Right ventricle myocardium inferior (tissue), 1 donor: ENCODE measurements around the gene DPM3. TPM values are rescaled to one million over a fixed set of nuclear protein-coding genes. Genes with fewer than 3 reads are reported as not detected.
"Not testable (repeated sequence)": the region's sequence is repeated elsewhere in the genome, so short reads cannot be mapped to it uniquely, and the experiment has no call there.

Source experiments
- ATAC-seq: fragments of 200-7000 bp; cut with Tn5 transposase; one replicate; pipeline ENCODE4 v1.9.1; 2020; ENCODE audit warnings: mild to moderate bottlenecking, moderate library complexity
- DNase-seq: peaks from one replicate; pipeline ENCODE4 v3.0.0; 2021; ENCODE audit errors: missing footprints
- intact Hi-C: fragments of 100-400 bp; cut with DNase I; formaldehyde crosslinking; loops from one replicate; pipeline ENCODE4 v1.11.0; 2022
- long read RNA-seq: library from polyadenylated mRNA; unstranded; transcript quantifications from one replicate; pipeline ENCODE4 v2.0.0, GENCODE V29; 2021
- total RNA-seq: library from RNA; stranded (reverse); fragmentation: NEBNext Ultra II Directional; extraction: Animal tissue kit (Norgen Biotek cat#: 25700); gene quantifications from one replicate; pipeline ENCODE4 v1.2.1, GENCODE V29; 2021
- donor health status: DM: no; HTN: yes; CAD: no; lungs with severe emphysema.

Gene DPM3
- 55.7 TPM for total RNA-seq
- long read RNA-seq, transcript DPM3-203 (2 exons, 409 nt): major isoform, 7 of 11 reads
- long read RNA-seq, partial matches to known transcripts: 0 of 11 reads
- long read RNA-seq, other reads (novel, unspliced or antisense): 1 of 11 reads

DNA sequence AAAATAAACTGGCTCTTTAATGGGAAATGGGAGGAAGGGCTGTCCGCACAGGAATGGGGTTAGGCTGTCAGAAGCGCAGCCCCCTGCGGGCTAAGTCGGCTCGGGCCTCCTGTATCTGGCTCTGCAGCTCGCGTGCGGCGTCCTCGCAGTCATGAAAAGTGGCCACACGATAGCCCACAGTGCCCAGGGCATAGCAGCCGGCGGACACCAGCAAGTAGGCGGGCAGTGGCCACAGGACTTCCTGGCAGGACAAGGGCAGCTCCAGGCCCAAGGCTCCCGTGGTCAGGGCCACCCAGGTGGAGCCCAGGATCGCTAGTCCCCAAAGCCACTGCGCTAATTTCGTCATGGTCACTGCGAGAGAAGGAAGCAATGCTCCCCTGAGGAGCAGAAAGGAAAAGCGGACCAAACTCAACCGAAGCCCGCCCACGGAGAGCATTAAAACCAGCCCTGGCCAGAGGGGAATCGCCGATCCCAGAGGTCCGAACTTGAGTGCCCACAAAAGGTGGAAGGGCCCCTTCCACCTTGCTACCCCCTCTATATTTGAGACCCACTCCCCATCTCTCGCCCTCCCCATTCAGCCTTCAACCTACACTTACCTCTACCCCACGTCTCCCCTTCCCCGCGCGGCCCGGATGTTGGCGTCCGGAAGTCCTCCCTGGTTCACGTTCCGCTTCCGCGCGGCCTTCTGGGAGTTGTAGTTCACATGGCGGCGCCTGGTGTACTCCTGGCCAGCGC is at the start of gene DPM3:
DPM3 (minus strand) TSS at position 637 of the 735 bp plus-strand sequence; CDS start at position 346, 291 bp downstream.
- ATAC-seq: peak; percentile 66
- intact Hi-C loops: no loop called here
- DNase-seq: peak; percentile 96

DNA sequence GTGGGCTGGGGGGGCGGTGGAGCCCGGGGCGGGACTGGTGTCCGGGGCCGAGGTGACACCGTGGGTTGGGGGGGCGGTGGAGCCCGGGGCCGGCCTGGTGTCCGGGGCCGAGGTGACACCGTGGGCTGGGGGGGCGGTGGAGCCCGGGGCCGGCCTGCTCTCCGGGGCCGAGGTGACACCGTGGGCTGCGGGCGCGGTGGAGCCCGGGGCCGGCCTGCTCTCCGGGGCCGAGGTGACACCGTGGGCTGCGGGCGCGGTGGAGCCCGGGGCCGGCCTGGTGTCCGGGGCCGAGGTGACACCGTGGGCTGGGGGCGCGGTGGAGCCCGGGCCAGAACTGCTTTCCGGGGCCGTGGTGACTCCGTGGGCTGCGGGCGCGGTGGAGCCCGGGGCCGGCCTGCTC is 49.6 kb upstream of the DPM3 start:
- DNase-seq, intact Hi-C loops, ATAC-seq: not testable (repeated sequence)

DNA sequence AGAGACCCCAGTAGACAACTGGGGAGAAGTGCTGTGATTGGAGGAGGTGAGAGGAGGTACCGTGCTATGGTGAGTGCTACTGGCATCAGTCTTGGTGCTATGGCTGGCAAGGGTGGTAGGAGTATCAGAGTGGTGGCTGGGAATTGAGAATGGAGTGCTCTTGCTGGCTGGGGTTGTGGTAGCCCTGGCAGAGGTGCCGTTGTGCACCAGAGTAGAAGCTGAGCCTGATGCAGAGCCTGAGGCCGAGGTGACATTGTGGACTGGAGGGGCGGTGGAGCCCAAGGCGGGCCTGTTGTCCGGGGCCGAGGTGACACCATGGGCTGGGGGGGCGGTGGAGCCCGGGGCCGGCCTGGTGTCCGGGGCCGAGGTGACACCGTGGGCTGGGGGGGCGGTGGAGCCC is 47.9 kb upstream of the DPM3 start:
- ATAC-seq (no peak), DNase-seq (no peak)
- intact Hi-C loops: no loop called here

DNA sequence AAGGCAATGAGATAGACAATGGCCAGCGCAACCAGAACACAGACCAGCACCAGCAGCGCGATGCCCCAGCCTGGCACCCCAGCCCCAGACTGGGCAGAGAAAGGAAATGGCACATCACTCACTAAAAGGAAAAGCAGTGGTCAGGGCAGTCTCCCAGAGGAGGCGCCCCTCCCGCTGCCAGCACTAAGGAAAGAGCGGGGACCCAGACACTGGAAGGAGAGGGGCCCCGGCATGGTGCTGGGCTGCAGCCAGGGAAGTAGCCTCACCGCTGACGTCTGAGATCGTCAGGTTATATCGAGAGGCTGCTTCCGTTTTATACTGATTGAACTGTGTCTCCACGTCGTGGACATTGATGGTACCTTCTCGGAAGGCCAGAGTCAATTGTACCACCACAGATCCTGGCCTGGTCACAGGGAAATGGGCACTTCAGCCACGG is 47.1 kb upstream of the DPM3 start:
- ATAC-seq: no peak
- intact Hi-C loops: no loop called here
- DNase-seq: no peak

GRCh38 chr1:155186794-155187455 is 46.6 kb upstream of the DPM3 start:
- DNase-seq (no peak), ATAC-seq (no peak)
- intact Hi-C loops: no loop called here

DNA sequence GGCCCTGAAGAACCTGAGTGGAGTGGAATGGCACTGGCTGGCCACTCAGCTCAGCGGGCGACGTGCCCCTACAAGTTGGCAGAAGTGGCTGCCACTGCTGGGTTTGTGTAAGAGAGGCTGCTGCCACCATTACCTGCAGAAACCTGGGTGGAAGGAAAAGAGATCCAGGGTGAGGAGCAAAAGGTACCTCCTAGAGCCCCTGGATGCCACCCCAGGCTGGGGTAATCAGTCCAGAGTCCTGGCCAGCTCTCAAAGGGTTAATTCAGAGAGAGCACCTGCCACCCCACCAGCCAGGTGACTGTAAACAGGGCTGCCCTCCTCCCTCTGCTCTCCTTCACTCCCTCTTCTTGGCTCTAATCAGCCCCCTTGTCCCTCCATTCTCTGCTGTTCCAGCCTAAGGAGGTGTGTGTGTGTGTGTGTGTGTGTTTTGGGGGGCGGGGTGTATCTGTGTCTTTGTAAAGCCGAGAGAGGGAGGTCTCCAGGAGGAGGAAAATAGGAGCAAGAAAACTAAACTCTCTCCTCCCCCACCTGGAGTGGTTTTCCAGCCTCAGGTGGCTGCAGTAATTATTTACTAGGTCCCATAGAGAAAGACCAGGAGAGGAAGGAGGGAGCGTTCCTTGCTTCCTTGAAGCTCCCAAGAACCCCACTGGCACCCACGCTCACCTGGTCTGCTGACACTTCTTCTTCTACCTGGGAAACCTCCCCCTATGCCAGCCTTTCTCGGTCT is 45.9 kb upstream of the DPM3 start:
- no peak for DNase-seq
- intact Hi-C loops: no loop called here
- ATAC-seq: no peak

DNA sequence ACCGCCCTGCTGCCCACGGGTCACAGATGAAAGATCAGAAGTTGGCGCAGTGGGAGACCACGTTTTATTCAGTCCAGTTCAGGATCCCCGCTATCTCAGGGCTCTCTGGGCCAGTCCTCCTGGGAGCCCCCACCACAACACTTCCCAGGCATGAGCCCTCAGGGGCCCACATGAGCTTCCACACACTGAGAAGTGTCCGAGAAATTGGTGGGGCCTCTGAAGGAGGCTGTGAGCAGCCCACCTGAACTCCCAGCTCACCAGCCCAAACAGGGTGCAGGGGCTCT is 45.4 kb upstream of the DPM3 start:
- intact Hi-C loops: no loop called here
- ATAC-seq (peak; percentile 5), DNase-seq (no peak)

GRCh38 chr1:155184835-155185782 is 44.8 kb upstream of the DPM3 start:
- no peak for DNase-seq
- intact Hi-C loops: no loop called here
- ATAC-seq: peak; percentile 64

- ATAC-seq (no peak), DNase-seq (no peak)
- intact Hi-C loops: no loop called here
Observed at GRCh38 chr1:155184351-155184811, 44.0 kb upstream of the DPM3 start.

DNA sequence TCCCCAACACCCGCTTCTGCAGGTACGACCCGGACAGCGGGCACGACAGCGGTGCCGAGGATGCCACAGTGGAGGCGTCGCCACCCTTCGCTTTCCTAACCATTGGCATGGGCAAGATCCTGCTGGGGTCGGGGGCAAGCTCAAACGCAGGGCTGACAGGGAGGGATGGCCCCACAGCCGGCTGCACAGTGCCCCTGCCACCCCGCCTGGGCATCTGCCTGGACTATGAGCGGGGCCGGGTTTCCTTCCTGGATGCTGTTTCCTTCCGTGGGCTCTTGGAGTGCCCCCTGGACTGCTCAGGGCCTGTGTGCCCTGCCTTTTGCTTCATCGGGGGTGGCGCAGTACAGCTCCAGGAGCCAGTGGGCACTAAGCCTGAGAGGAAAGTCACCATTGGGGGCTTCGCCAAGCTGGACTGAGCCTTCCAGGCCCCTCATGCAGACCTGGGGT is 43.5 kb upstream of the DPM3 start:
- ATAC-seq (no peak), DNase-seq (no peak)
- intact Hi-C loops: no loop called here

DNA sequence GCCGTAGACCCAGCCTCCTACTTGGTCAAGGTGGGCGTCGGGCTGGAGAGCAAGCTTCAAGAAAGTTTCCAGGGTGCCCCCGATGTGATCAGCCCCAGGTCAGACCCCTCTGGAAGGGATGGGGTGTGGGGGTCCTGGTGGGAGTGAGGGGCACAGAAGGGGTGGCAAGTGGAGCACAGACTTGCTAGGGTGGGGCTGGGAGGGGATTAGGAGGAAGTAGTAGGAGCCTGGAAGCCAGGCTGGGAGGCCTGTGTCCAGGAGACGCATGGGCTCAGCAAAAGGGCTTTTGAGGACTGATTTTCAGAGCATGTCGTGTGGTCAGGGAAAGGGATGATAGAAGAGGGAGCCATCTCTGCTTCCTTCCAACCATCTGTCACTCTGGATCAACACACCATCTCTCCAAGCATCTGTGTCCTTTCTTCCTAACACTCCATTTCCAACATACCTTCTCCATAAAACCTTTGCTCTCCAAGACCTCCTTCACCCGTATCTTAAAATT is 41.8 kb upstream of the DPM3 start:
- ATAC-seq (no peak), DNase-seq (no peak)
- intact Hi-C loops: no loop called here

- intact Hi-C loops: no loop called here
- no peak for ATAC-seq
- no peak for DNase-seq
Observed at GRCh38 chr1:155181371-155182051, 41.2 kb upstream of the DPM3 start.

- ATAC-seq (no peak), DNase-seq (no peak)
- intact Hi-C loops: no loop called here
Observed at GRCh38 chr1:155179112-155180031, 39.0 kb upstream of the DPM3 start.

- ATAC-seq: no peak
- intact Hi-C loops: no loop called here
- DNase-seq: no peak
Observed at GRCh38 chr1:155178441-155179111, 38.2 kb upstream of the DPM3 start.

DNA sequence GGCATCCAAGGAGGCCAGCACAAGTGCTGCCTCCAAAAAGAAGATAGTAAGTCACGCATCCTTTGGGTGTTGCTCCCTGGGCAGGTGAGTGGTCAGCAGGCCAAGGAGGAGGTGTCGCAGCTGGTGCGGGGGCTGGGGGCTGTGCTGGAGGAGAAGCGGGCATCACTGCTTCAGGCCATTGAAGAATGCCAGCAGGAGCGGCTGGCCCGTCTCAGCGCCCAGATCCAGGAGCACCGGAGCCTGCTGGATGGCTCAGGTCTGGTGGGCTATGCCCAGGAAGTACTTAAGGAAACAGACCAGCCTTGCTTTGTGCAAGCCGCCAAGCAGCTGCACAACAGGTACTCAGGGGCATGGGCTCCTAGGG is 37.6 kb upstream of the DPM3 start:
- intact Hi-C loops: loop anchor here (2.0 kb wide), 1 partner anchor 49 kb away; no protein-coding TSS in a partner anchor
- no peak for ATAC-seq
- no peak for DNase-seq

- intact Hi-C loops: loop anchor here (2.0 kb wide), 1 partner anchor 49 kb away; no protein-coding TSS in a partner anchor
- DNase-seq (no peak), ATAC-seq (no peak)
Observed at GRCh38 chr1:155177192-155177917, 37.0 kb upstream of the DPM3 start.
